ENCODE results near the gene SLC38A10.
A peak's percentile ranks its signal among the peaks of the same experiment; 100 is the strongest.
"Not testable (repeated sequence)": the region's sequence is repeated elsewhere in the genome, so short reads cannot be mapped to it uniquely, and the experiment has no call there.

SLC38A10 gene

DNA sequence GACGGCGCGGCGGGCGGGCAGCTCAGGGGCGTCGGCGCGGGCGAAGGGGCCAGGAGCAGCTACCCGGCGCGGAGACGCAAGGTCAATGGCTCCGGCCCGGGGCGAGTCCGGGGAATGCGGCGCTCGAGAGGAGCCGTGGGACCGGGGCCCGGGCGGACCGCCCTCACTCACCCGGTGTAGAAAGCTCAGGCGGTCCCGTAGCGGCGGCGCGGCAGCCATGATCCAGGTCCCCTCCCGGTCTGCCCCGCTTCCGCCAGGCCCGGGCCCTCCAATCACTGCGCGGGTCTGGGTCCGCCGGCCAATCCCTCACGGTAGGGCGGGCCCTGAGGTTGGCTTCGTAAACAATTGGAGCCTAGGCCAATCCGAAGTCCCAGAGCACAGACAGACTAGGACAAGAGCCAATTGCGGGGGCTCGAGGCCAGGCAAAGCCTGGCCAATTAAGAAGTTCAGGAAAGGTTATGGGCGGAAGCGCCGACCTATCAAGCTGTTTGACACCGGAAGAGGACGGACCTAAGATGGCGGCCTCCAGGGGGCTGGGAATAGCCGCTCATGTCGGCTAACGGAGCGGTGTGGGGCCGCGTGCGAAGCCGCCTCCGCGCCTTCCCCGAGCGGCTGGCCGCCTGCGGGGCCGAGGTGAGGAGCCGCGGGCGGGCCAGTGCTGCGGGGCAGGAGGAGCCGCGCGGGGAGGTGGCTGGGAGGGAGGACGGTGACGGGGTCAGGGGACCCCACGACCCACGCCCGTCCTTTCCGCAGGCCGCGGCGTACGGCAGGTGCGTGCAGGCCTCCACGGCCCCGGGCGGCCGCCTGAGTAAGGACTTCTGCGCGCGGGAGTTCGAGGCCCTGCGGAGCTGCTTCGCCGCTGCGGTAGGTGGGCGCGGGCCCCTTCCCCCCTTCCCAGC, 56.0 kb downstream of the SLC38A10 start, which contains the start of the genes NDUFAF8 and TEPSIN:
Gene NDUFAF8, plus strand, starts transcription at position 504 of the 899 bp plus-strand sequence. Its CDS starts 46 bp downstream, at position 550.
Gene TEPSIN, minus strand, starts transcription at position 241 of the 899 bp plus-strand sequence. Its CDS starts 22 bp downstream, at position 219.
- peak; percentile 99 for DNase-seq

DNA sequence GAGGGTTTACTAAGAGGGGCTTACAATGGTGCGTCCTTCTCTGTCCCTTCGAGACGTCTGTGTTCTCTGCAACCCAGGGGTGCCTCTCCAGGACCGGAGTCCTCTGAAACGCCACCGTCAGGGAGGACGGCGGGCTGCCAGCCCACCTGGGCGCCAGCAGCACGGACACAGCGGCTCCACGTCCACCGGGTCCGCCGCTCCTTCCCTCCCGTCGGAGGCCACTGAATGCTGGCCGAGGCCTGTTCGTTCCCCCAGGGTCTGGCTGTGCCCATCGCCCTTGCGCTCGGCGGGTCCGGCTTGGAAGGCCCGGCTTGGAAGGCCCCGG, 56.7 kb downstream of the SLC38A10 start:
- no peak for DNase-seq

DNA sequence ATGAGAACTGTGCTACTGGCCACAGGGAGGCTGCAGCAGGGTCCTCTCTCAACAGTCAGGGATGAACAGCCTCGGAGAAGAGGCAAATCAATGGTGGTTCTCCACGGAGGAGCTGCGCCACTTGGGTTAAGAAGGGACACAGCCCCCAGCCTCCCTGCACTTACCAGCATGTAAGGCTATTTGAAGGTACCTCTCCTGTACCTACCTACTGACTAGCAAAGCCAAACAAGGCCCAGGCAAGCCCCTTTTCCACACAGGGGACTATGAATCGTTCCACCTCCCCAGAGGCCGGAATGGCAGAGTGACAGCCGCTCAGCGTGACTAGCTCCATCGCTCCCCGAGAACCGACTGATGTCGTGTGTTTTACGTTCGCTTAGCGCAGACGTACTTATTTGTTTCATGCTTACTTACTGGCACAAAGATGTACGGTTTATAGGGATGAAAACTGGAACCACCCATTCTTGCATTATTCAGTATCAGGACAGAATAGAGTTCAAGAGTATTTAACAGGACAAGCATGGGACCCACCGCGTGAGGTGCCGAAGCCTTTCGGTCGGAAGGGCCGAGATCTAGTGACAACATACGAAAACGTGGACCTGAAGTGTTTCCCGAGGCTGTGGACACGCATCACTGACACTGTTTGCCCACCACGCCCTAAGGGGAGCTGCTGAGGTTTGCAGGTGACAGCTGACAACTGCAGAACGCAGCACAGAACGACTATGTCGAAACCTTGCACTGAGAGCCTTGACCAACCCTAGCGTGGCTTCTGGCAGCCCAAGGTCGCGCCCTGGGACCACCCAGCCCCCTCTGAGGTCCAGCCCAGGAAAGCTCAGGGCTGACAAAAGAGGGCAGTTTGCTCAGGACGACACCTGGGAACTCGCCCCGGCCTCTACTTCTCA, 57.3 kb downstream of the SLC38A10 start:
- no peak for DNase-seq

DNA sequence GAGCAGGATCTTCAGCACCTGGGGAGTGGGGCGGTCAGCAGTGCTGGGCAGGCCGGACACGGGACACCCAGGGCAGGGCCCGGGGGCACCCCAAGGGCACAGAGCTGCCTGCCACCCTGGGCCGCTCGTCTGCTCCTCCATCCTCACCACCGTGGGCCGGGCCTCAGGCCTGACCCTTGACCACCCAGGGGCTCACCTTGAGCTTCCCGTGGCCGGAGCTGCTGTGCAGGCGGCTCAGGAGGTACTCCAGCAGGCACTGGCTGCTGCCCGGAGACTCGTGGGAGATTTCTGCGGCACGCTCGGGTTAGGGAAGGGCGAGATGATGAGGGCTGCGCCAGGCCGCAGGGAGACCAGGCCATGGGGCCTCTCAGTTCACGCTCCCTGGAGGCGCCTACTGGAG, 58.3 kb downstream of the SLC38A10 start:
- no peak for DNase-seq

DNA sequence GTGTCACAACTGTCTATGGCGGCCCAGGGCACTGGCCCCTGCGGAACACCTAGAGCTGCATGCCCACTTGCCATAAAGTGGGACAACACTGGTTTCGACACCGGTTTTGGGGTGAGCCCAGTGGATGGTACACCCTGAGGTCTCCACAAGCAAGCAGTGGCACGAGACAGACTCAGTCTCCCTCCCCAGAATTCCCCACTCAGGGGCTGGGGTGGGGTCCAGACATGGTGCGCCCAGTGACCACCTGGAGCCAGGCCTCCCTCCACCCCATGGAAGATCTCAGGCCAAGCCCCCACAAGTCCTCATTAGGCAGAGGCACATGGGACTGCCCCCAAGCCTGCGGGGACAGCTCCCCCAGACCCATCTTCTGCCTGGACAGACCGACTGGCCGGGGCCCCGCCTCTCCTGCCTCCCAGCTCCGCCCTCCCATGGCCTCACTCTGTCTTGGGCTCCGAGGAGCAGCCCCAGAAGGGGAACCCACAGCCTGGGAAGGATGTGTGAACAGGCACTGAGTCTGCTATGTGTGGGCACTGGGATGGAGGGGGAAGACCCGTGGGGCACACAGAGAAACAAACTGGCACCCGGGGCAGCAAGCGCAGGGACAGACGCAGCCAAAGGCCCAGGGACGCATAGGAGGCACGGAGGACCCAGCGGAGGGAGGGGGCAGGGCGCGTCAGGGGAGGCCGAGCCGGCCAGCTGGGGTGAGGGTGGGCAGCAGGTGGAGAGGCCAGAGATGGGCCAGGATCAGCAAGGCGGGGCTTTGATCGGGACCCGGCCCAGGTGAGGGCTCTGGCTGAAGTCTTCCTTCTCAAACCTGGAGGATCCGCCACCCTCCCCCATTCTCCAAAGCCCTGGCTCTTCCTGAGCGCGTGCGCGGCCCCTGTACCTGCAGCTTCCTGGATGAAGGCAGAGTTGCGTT, 59.0 kb downstream of the SLC38A10 start:
- no peak for DNase-seq

DNA sequence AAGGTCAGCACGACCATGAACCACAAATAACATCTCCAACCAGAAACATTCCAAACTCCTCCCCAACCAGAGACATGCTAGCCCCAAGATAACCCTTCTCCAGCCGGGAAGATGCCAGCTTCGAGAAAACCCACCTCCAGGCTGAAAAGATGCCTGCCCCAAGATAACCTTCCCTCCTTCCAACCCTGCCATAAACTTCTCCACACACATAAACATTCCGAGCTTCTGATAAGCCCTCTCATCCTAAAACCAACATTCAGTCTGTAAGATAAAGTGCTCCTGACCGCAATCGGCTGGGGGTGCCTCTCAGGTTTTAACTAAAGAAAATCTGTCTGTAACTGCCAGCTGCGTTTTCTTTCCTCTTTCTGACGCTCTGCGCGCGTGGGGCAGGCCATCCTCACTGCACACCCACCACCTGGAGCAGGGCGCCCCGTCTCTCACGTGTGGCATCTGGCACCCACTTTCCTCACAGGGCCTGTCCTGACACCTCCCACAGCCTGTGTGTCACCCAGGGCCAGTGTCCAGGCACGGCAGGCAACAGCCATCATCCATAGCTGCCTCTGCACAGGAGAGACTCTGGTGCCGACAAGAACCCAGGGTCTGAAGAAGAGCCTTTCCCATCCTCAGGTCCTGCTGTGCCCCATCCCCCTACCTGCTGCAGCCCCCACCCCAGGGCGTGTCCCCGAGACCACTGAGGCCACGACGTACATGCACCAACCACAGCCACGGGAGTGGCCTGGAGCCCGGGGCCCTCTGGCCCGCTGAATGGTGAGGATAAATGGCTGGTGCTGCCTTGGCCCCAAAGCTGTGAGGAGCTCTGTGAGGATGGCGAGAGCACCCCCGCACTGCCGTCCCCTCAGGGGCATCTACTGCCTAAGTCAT, 59.9 kb downstream of the SLC38A10 start:
- no peak for DNase-seq

DNA sequence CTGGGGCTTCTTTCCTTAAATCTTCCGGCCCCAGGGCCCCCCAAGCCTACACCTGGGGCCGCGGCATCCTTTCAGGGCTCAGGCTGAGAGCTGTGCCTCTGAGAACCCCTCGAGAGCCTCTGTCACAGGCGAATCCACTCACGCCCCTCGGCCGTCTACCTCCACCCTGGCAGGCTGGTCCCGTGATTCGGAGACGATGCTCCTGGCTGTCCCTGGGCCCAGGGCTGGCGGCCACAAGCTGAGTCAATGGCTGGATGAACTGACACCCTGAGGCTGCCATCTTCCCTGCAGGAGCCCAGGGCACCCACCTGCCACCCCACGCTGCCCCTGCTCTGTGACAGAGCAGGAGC, 60.6 kb downstream of the SLC38A10 start:
- no peak for DNase-seq

DNA sequence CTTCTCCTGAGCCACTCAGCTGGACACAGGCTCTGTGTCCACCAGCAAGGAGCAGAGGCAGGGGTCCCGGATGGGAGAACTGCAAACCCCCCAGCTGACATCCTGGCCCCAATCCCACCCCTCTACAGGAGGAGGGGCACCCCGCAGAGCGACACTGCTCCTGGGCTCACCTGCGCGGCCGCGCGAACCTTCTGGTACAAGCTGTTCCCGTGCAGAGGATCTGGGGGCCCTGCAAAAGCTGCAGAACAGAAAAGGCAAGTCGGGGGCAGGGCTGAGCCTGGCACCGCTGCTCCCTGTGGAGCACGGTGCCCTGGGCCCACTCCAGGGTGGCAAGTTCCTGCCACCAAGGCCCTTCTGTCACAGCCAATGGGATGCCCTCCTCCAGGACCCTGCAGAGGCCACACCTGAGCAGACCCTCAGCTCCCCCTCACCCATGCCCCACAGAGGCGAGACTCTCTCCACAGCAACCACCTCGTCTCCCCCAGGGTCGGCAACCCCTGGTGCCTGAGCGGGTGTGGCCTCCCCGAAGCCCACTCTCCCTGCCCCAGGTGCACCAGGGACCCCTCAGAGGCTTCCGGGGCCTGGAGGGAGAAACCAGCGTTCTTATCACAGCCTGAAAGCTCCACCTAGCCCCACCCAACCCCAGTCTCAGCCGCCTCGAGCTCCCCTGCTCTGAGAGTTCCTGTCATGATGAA, 61.1 kb downstream of the SLC38A10 start:
- no peak for DNase-seq

DNA sequence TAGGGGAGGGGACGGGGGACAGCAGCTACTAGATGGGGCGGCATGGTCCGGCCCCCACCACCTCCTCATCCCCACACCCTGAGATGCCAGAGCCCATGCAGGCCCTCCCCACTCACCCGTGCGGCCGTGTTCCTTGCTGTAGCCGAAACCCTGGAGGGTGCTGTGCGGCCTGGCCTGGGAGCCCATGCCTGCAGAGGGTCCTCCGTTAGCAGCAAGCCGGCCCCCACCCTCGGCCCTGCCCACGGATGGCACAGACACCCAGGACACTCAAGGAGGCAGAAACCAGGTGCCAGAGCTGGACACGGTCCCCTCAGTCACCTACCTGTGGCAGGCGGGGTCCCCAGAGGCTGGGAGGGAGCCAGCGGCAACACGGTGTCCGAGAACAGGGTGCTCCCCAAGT, 61.8 kb downstream of the SLC38A10 start:
- no peak for DNase-seq

DNA sequence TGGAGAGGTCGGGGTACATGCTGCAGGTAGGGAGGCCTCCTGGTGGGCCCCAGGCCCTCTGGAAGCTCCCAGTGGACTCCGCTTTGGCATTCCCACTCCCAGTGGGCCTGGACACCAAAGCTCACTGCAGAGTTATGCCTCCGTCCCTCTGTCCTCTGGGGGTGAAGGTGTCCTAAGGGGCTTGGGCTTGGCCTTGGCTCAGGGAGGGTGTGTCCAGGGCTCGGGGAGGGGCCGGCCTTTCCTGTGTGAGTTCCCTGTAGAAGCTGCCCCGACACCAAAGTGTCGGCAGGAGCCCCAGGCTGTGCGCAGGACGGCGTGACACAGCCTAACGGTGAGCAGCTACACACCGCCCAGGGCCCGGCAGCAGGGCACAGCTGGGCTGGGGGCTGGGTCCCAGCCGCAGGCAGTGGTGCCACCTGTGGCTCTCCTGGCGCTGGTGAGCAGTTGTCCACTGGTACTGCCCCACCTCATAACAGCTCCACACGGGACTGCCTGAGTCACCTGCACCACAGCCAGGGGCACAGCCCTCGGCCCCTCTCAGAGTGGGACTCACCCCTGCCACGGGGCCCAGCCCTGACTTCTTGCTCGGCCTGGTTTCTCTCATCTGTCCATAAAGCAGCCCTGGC, 62.4 kb downstream of the SLC38A10 start:
- no peak for DNase-seq

DNA sequence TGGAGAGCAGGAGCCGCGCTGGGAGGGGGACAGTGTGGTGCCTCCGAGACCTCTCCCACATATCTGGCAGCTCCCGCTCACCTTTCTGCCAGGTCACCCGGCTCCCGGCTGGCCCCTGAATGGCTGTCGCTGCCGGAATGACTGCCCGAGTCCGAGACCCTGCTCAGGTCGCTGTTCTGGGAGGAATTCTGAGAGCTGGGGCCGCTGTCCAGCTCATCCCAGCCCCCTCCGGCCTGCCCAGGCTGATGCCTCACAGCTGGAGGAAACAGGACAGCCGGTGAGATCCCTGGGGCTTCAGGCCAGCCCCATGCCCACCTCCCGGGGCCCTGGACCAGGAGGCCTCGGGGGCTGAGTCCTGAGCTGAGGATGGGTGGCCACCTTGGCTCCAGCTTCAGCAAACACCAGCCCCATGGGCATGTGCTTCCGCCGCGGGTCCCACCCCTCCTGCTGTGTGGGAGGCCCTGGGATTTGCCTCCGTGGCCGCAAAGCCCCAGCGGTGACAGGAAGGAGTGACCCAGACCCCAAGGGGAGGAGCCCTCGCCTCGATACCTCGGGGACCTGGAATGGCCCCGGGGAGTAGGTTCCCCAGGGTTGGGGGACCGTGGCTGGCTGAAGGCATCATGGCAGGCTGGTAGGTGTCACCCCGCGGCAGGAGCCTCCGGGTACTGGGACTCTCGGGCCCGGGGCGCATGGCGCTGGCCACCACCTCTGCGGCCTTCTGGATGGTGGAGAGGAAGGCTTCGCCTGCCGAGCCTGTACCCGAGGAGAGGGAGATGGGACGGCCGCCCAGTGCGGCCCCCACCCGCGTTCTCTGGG, 63.1 kb downstream of the SLC38A10 start:
- no peak for DNase-seq

DNA sequence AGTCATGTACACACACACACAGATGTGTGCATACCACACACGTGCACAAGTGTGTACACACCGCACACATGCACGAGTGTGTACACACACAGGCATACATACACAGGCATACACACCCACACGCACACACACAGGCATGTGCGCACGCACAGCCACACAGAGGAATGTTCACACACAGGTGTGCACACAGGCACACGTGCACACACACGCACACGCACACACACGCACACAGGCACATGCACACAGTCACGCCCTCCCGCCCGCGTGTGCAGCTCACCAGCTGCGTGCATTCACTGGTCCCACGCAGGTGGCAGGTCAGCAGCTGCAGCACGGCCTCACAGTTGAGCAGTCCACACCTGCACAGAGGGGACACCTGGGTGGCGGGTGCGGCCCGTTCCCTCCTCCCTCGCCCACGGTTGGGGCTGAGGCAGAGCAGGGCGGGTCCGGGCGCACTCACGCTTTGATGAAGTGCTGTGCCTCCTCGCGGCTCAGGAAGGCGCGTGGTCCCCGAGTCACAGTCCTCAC, 63.9 kb downstream of the SLC38A10 start:
- no peak for DNase-seq

DNA sequence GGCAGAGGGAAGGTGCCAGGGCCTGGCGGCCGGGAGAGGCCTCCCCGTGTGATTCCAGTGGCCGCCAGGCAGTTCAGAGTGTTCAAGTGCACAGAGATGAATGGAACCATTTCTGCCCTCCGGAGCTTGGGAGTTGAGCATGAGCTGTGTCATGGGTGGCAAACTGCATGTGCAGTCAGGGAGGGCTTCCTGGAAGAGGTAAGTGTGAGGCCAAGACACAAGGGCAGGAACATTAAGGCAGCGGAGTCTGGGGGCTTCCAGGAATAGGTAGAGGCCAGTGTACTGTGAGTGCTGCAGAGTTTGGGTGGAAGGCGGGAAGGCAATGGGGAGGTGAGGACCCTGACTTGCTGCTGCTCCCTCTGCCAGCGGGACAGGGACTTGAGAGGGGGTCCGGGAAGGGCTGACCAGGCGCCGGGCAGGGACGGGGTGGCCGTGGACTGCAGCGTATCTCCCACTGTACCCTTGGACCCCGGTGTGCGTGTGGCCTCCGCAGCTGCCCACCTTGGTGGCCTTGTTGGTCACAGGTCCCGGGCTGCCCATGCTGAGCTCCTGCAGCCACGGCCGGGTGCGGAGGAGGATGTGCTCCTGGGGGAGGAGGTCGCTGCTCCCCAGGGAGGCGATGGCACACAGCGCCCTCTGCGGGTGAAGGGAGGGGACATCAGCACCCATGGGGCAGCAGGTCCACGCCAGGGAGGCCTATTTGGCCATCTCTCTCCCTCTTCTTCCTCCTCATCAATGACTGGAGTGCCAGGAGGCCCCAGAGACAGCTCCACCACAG, 64.9 kb downstream of the SLC38A10 start:
- no peak for DNase-seq

DNA sequence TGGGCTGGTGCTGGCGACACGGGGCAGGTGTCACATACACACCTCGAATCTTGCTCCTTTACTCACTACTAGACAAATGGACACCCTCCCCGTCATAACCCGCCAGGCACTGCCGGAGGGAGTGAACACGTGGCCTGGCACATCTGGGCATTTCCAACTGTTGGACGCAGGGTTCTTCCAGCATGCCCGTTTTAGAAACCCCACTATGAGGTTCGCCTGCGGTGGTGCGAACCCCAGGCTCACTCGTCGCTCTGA, 65.5 kb downstream of the SLC38A10 start:
- DNase-seq: no peak

DNA sequence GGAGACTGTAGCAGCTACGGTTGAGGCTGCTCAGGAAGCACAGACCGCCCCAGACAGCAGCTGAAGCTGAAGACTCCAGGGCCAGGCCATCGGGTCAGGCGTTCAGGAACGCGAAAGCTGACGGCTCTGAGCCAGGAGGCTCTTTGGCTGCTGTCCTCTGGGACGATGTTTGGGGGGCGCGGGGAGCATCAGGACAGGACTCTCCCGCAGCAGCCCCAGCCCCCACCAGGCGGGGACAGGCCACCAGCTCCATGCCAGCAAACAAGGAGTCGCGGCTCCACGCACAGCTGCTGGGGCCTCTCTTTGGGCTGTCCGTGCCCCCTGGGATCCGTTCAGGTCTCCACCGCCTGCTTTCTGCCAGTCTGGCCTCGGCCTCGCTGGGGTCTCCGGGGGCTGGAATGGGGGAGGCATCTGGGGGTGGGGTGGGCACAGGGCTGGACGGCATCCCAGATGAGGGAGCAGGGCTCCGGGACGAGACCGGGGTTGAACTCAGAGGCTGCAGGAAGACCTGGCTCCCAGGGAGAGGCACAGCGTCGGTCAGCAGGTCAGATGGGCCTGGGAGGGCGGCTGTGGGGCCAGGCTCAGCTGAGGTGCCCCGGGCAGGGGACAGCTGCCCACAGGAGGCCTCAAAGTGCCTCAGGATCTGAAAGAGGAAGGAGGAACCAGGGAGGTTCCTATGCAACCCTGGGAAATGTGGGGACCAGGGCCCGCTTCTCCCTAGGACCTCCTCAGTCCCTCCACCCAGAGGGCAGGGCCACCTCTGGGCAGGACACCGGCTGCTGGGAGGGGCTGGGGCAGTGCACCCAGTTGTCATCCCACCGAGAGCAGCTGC, 66.1 kb downstream of the SLC38A10 start:
- no peak for DNase-seq

DNA sequence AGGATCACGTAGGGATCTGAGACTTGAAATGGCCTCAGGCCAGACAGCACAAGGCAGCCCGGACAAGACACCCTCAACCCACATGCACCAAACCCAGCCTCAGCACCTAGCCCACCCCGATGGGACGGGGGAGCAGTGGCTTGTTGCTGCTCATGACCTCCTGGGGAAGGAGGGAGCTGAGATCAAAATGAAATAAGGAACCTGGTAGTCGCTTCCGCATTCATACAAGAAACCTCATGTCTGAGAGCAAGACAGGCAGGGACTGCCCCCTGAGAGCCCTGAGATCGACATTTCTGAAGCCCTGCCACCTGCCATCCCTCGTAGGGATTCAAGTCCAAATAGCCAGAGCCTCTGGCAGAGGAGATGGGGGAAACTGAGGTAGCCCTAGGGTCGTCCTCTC, 66.7 kb downstream of the SLC38A10 start:
- no peak for DNase-seq

DNA sequence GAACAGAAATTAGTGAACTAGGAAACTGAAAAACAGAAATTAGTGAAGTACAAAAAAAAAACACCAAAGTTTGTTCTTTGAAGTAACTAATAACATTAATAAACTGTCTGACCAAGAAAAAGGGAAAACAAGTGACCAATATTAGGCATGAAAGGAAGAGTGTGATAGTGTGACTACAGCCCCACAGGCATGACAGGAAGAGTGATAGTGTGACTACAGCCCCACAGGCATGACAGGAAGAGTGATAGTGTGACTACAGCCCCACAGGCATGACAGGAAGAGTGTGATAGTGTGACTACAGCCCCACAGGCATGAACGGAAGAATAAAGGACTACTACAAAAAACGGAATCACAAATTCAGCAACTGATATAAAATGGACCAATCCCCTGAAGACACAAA, 67.5 kb downstream of the SLC38A10 start:
- DNase-seq: not testable (repeated sequence)

DNA sequence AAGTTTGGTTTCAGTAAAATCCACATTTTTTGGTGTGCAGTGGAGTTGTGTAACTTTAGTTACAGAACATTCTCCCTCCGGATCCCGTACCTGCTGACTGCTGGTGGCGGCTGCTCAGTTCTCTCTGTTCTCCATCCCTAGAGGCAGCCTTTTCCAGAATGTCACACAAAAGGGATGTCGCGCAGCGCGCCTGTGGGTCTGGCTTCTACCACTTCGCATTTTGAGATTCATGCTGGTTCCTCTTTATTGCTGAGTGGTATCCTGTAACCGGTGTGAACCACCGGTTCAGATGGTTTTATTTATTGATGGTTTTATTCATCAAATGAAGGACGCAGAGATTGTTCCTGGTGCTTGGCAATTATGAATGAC, 71.4 kb downstream of the SLC38A10 start:
- DNase-seq: no peak
